NAMALWA (cell line): ENCODE results near the gene CDC25B.
"Not testable (repeated sequence)": the region's sequence is repeated elsewhere in the genome, so short reads cannot be mapped to it uniquely, and the experiment has no call there.

Experiments
- DNase-seq: peaks from one replicate; pipeline ENCODE4 v3.0.0-alpha.2; 2015; ENCODE audit warnings: low spot score

The CDC25B gene

DNA sequence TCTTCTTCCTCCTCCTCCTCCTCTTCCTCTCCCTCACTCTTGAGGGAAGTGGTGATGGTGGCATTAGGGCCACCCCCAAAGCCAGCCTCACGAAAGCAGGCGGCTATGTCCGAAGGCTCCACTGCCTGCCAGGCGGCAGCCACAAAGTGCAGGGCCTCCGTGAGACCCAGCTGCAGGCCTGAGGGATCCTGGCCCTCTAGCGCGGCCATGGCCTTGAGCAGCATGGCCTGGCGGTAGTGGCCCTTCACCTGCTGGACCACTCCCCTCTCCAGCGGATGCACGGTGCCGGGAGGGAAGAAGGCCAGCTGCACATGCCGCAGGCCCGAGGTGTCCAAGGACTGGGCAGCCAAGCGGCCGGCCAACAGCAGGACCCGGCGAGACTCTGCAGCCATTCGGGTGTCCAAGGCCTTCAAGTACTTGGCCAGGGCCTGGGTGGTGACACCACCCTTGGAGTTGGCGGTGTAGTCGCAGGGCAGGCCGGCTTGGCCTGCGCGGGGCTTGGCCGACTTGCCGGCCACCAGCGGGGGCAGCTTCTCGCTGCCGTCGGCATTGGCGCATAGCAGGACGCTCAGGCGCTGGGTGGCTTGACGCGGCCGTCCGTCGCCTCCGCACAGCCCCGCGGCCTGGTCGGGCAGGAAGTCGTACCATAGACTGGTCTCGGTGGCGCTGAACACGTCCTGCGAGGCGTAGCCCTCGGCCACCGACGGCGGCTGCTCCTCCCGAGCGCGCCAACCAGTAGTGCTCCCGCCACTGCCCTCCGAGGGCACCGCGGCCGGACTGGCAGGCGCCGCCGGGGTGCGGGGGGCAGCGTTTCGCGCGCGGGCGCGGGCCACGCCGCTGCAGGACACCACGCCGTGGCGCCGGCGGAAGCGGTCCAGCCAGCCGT, 10.6 kb upstream of the CDC25B start:
- no peak for DNase-seq

DNA sequence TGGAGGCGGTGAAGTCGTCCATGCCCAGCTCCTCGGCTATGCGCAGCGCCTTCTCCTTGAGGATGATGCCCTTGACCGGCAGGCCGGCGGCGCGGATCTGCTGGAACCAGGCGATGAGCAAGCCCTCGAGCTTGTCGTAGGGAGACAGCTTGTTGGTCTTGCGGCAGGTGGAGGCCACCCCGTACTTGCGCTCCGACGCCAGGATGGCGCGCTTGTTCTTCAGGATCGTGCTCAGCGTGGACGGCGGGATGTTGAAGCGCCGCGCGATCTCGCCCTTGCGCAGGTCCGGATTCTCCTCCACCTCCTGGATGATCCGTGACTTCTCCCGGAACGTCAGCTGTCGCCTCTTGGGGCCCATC, 10.0 kb upstream of the CDC25B start:
- no peak for DNase-seq

DNA sequence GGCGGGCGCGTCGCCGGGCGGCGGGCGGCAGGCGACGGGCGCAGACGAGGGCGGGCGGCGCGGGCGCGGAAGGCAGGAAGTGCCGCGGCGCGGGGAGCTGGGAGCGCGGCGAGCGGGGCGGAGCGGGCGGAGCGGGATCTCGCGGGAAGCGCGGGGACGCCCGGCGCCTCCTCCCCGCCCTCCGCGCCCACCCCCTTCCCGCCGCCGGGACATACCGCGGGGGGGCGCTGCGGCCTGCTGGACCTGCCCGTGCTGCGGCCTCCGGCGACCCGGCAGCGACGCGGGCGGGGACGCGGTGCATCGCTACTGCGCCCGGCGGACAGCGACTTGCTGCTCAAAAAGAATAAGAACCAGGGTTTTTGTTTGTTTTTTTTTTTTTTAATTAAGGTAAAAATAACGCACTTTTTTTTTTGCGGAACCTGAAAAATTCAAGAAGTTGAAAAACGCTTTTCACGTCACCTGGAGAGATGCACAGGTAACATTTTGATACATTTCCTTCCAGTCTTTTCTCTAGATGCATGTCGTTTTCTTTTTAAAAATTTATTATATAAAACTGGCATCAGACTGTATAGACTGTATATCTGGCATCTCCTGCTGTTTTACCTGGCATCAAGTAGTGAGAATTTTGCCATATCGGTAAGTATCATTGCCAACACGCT, 9.3 kb upstream of the CDC25B start, which contains the start of gene CENPB:
Gene CENPB, minus strand, starts transcription at position 76 of the 659 bp plus-strand sequence. CDS start 257 bp downstream, outside the sequence.
- DNase-seq: peak; percentile 90

DNA sequence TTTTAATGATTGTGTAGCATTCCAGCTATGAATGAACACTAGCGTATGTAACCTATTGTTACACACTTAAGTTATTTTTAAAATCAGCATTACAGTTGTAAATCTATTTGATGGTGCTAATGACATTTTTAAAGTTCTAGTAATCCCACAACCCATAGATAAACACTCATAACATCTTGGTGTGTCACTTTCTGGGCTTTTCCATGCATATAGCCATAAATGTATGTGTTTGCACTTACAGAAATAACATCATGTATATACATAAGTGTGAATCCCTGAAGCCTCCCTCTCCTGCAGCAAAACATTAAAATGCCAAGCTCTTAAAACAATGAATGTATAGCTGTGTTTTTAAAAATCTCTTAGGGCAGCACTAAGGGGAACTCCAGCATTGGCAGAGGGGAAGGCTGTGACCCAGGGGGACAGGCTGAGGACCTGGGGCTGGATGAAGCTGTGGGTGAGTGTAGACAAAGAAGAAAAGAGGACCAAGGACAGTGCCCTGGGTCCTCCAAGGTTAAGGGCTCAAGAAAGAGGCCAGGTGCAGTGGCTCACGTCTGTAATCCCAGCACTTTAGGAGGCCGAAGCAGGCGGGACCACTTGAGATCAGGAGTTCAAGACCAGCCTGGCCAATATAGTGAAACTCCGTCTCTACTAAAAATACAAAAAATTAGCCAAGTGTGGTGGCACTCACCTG, 8.6 kb upstream of the CDC25B start:
- no peak for DNase-seq

DNA sequence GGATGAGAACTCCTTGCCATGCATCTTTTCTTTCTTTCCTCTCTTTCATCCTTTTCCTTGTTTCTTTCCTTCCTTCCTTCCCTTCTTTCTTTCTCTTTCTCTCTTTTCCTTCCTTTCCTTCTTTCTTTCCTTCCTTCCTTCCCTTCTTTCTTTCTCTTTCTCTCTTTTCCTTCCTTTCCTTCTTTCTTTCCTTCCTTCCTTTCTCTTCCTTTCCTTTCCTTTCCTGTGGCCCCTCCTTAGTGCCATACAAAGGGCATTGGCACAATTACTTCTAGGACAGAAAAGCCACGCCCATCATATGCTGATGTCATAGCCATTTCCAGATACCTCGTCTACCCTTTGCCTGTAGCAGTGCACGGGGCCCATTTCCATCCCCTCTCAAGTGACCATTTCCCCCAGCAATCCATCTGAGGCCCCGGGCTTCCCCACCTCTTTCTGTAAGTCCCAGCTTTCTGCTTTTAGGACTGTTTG, 7.4 kb upstream of the CDC25B start:
- DNase-seq: no peak

DNA sequence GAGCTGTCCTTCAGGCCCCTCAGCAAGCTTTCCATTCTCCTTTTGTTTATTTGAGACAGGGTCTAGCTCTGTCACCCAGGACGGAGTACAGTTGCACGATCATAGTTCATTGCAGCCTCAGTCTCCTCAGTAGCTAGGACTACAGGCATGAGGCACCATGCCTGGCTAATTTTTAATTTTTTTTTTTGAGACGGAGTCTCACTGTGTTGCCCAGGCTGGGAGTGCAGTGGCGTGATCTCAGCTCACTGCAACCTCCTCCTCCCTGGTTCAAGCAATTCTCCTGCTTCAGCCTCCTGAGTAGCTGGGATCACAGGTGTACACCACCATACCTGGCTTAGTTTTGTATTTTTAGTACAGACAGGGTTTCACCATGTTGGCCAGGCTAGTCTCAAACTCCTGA, 6.9 kb upstream of the CDC25B start:
- DNase-seq: not testable (repeated sequence)

DNA sequence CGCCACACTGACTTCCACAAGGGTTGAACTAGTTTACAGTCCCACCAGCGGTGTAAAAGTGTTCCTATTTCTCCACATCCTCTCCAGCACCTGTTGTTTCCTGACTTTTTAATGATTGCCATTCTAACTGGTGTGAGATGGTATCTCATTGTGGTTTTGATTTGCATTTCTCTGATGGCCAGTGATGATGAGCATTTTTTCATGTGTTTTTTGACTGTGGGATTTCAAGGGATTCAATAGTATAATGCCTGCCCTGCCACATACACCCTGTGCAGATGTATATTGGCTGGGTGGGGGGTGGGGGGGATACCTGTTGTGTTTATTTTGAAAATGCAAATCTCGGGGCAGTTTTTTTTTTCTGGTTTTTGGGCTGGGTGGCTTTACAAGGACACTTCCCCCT, 1.9 kb upstream of the CDC25B start:
- not testable (repeated sequence) for DNase-seq

DNA sequence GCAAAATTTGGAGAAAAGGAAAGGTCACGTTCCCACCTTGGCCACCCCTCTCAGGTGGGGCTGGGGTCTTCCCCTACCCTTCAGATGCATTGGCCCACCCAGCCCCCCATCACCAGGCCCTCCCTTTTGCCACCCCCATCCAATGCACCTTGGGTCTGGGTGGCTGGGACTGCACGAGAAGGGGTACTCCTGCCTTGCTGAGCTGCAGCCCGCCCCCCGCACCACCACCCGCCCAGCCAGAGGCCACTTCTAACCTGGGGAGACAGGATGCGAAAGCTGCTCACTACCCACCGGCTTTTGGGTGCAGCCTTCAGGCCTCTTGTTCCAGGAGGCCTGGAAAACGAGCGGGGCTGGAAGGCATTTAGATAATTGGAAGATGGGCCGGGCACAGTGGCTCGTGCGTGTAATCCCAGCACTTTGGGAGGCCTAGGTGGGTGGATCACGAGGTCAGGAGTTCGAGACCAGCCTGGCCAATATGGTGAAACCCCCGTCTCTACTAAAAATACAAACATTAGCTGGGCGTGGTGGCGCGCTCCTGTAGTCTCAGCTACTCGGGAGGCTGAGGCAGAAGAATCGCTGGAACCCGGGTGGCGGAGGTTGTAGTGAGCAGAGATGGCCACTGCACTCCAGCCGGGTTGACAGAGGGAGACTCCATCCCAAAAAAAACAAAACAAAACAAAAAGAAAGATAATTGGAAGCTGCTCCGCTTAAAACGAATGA, 1.2 kb upstream of the CDC25B start:
- DNase-seq: no peak

DNA sequence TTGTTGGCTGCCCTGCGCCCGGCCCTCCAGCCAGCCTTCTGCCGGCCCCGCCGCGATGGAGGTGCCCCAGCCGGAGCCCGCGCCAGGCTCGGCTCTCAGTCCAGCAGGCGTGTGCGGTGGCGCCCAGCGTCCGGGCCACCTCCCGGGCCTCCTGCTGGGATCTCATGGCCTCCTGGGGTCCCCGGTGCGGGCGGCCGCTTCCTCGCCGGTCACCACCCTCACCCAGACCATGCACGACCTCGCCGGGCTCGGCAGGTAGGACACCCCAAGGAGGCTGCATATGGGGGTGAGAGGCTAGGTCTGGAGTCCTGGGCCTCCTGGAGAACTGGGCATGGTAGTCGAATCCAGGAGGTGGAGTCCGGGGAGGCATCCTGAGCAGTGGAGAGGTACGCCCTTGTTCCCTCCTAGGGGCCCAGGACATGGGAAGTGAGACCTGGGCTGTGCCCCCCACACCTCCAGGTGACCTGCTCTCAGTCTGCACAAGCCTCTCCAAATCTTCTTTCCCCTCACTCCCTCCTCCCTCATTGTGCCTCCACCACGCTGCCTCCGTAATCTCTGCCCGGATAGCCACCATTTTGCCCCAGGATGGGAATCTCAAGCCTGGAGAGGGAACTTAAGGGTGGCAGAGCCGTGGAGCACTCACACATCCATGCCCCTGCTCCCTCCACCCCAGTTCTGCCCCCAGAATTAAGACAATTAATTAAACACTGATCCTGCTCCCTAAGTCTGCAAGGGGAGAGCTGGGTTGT, 541 bp downstream of the CDC25B start:
- no peak for DNase-seq

DNA sequence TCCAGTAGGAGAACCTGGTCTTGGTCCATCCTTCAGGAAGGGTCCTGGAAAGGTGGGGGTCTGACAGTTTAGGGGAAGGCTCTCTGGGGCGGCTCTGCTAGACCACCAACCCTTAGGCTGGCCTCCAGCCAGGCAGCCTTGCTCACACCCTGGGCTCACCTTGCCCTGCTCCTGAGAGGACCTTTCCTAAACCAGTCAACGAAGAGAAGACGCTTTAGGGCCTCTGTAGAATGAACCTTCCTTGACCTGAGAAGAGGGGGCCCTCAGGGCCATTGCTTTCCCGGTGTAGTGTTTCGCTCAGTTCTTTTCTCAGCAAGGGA, 1.1 kb downstream of the CDC25B start:
- DNase-seq: no peak

DNA sequence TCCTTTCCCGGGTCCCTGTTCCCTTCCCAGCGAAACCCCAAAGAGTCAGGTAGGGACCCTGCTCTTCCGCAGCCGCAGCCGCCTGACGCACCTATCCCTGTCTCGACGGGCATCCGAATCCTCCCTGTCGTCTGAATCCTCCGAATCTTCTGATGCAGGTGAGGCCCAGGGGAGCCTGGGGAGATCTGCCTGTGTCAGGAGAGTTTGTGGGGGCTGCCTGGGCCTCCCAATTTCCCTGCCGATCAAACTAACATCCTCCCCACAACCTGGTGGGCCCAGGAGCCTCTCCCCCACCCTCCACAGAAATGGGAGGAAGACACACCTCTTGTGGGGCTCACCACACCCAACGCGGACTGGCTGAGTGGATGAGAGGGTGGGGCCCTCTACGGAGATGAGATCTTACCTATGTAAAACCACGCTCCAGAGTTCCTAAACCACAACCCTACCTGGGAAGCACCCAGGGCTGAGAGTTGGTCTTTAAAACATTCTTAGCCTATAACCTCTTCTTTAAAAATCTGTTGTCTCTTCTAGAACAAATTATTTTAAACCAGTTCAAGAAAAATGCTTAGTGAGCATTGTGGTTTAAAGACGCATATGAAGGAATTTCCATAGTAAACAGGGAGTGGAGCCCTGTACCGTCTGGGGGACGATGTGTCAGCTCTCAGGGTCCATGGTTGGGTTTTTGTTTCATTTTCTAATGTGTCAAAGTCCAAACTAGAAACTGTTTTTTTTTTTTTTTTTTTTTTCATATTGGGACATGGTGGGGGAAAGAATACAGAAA, 1.7 kb downstream of the CDC25B start:
- DNase-seq: peak; percentile 48

DNA sequence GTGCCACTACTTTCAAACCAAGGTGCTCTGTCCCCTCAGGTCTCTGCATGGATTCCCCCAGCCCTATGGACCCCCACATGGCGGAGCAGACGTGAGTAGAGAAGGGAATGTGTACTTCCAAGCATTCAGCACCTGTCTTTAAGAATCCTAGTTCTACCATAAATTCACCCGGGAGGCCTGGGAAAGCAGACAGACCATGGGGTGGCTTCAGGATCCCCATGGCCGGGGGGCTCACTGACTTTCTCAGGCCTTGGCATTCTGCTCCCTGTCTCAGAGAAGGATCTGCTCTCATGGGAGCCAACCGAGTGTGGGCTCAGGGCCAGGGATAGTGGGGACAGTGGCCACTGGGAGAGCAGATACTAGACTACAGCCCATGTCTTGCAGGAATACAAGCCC, 2.3 kb downstream of the CDC25B start:
- DNase-seq: no peak

DNA sequence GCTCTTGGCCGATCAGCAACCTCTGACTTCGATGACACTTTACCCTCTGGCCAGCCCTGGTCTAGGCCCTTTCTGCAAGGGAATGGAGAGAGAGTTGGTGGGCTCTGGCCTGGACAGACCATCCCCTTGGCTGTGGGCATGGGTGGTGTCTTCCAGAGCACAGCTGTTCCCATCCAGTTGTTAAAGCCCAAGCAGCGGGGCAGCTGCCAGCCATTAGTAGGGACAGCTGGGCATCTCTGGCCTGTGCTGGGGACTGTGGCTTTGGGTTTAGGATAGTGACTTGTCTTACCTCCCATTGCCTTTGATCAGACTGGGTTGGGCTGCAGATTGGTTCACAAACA, 2.8 kb downstream of the CDC25B start:
- DNase-seq: no peak

DNA sequence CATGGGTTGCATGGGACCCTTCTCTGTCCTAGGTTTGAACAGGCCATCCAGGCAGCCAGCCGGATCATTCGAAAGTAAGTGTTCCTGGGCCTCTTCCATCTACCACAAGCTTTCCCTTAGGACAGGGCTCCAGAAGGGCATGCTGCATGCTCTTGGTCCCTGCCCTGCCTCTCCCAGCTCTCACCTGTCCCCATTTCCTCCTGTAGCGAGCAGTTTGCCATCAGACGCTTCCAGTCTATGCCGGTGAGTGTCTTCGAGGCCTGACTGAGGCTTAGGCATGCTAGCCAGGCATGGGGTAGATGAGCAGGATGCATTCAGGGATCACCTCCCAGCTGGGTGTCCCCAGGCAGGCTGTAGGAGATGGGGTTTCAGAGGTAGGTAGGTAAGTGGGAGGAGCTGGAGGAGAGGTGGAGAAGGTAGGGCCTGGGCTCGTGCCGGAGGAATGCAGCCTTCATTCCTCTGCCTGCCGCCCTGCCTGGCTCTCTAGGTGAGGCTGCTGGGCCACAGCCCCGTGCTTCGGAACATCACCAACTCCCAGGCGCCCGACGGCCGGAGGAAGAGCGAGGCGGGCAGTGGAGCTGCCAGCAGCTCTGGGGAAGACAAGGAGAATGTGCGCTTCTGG, 4.3 kb downstream of the CDC25B start:
- no peak for DNase-seq

DNA sequence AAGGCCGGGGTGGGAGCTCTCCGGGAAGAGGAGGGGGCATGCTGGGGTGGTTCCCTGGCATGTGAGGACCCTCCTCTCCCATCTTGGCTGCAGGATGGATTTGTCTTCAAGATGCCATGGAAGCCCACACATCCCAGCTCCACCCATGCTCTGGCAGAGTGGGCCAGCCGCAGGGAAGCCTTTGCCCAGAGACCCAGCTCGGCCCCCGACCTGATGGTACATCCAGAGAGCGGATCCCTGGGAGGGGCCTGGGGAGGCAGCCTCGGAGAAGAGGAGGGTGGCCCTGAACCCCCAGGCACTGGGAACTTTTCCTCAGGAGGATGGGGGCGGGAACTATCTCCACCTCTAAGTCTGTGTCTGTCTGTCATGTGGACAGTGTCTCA, 4.8 kb downstream of the CDC25B start:
- no peak for DNase-seq

DNA sequence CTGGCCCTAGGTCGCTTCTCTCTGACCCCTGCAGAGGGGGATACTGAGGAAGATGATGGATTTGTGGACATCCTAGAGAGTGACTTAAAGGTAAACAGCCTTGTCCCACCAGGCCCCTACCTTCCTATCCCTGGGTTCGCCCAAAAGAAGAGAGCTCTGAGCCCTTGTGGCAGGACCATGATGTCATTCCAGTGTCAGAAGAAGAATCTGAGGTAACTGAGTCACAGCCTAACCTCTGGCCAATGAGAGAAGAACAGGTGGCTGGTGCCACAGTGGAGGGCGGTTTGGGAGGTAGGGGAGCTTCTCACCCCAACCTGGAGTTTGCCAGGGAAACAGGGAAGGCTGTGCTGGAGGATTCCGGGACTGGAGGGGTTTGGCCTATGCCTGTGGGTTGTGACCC, 5.2 kb downstream of the CDC25B start:
- DNase-seq: no peak

DNA sequence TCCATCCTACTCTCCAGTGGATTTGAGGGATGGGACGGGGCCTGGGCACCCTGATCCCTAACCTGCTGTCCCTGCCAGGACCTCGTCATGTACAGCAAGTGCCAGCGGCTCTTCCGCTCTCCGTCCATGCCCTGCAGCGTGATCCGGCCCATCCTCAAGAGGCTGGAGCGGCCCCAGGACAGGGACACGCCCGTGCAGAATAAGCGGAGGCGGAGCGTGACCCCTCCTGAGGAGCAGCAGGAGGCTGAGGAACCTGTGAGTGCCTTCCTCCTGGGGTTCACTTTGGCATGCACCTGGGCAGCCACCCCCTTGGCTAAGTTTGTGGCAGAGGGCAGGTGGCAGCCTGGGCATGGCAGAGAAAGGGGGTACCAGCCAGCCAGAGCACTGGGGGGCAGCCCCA, 5.7 kb downstream of the CDC25B start:
- no peak for DNase-seq

DNA sequence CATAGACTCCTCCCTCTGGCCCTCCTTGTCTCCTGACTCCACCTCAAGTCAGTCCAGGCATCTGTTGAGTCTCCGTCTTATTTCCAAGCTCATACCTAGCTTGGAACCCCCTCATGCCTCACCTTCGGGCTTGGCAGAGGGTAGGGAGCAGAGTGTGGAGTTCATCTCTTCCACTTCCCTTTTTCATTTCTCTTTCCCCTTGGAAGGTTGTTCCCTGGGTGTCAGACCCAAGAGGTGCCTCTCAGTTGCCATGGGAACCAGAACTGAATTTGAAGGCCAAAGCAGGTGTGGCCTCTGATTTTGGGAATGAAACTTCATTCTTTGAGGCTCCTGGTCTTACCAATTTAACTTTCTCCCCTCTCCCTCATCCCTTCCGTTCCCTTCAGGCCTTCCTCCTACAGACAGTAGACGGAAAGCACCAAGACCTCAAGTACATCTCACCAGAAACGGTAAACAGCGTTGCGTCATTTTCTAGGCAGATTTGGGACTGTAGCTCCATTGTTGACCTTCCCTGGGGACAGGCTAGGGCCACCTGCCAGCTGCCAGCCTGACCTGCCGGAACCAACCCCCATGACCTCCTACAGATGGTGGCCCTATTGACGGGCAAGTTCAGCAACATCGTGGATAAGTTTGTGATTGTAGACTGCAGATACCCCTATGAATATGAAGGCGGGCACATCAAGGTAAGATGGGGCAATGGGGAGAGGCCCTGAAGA, 6.6 kb downstream of the CDC25B start:
- DNase-seq: no peak

DNA sequence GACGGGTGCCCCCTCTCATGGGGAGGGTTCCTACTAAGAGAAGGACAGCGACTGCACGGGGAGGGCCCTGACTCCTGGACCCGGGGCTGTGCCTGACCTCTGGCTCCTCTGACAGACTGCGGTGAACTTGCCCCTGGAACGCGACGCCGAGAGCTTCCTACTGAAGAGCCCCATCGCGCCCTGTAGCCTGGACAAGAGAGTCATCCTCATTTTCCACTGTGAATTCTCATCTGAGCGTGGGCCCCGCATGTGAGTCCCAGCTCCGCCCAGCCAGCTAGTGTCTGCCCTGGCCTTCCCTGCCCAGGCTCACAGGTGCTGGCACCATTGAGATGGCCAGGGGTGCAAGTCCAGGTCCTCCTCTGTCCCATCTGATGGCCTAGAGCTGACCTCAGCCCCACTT, 7.2 kb downstream of the CDC25B start:
- DNase-seq: no peak

DNA sequence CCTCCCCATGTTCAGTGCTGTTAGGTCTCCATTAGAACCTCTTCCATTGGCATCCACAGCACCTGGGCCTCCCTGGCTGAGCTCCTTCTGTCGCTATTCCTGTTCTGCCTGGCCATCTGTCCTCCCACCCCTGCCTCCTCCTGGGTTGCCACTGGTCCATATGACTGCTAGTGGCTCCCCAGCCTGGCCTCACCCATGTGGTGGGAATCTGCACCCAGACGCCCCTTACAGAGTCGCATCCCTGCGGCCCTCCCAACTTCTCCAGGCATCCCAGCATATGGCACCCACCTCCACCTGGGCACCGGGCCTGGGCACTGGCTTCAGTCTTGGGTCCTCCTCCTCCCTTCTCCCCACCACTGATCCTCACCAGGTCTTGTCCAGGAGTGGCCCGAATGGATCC, 7.7 kb downstream of the CDC25B start:
- DNase-seq: no peak
